Cerebellar nuclear complex (tissue), 1 donor: ENCODE results near the gene CTPS1.

Source experiments
- DNase-seq, 2 experiments: peaks; one replicate each; lab custom pipeline; 2025; lab: John Stamatoyannopoulos, UW

CTPS1 gene

GRCh38 chr1:41023279-41023990 lies 43.9 kb downstream of the CTPS1 start:
- no peak for DNase-seq

GRCh38 chr1:41024953-41025352 lies 45.5 kb downstream of the CTPS1 start:
- no peak for DNase-seq

GRCh38 chr1:41025979-41026819 lies 46.7 kb downstream of the CTPS1 start:
- no peak for DNase-seq

- no peak for DNase-seq
Observed at GRCh38 chr1:41028034-41028642, 48.6 kb downstream of the CTPS1 start.

- no peak for DNase-seq
Observed at GRCh38 chr1:41030872-41031616, 51.5 kb downstream of the CTPS1 start.

GRCh38 chr1:41032147-41032546 lies 52.7 kb downstream of the CTPS1 start:
- no peak for DNase-seq

- no peak for DNase-seq
Observed at GRCh38 chr1:41033272-41033671, 53.8 kb downstream of the CTPS1 start.

GRCh38 chr1:41037116-41037903 lies 57.8 kb downstream of the CTPS1 start:
- DNase-seq, result no peak

GRCh38 chr1:41038110-41038509 lies 58.6 kb downstream of the CTPS1 start:
- no peak for DNase-seq

- no peak for DNase-seq
Observed at GRCh38 chr1:41041614-41042270, 62.2 kb downstream of the CTPS1 start.

GRCh38 chr1:41044187-41044586 lies 64.7 kb downstream of the CTPS1 start:
- no peak for DNase-seq

GRCh38 chr1:41045740-41046139 lies 66.2 kb downstream of the CTPS1 start:
- DNase-seq, result peak in 1 of 2 experiments; percentile 59

GRCh38 chr1:41046347-41046775 lies 66.9 kb downstream of the CTPS1 start:
- DNase-seq, result no peak

GRCh38 chr1:41048540-41048939 lies 69.0 kb downstream of the CTPS1 start:
- no peak for DNase-seq

- DNase-seq, result no peak
Observed at GRCh38 chr1:41051022-41051421, 71.5 kb downstream of the CTPS1 start.

GRCh38 chr1:41053316-41053715 lies 73.8 kb downstream of the CTPS1 start:
- no peak for DNase-seq

GRCh38 chr1:41056907-41057306 lies 77.4 kb downstream of the CTPS1 start:
- DNase-seq, result no peak
